Measurements from ENCODE around the gene PSMD8. TPM values are rescaled to one million over a fixed set of nuclear protein-coding genes. Genes with fewer than 3 reads are reported as not detected.

Gene PSMD8
- total and polyA plus RNA-seq, 2 experiments from 2014 or later = 231 to 292 TPM

- no peaks in the 10 kb centered on the region for H3K27me3 ChIP-seq (replicated peaks; ENCODE audit: insufficient read depth)
- no peaks in the 10 kb centered on the region for H3K9me2 ChIP-seq (ENCODE audit: insufficient read depth)
- no peaks in the 10 kb centered on the region for H3K36me3 ChIP-seq (ENCODE audit: low read depth)
- no peak for DNase-seq
- H3K9ac ChIP-seq = no peak overlapping the region
- no peaks in the 10 kb centered on the region for H3K9me3 ChIP-seq (ENCODE audit: low read depth)
- 83 to 93% methylated on average over 2 of the region's 2 CpGs for WGBS, 2 experiments (ENCODE audit: low coverage in 1 of 2, low lambda C conversion rate in 2 of 2, missing lambda C conversion rate in 2 of 2)
- H3K4me1 ChIP-seq (ENCODE audit: insufficient read depth) = no peaks in the 10 kb centered on the region
- H4K20me1 ChIP-seq (ENCODE audit: insufficient read depth) = no peaks in the 10 kb centered on the region
- H3K27ac ChIP-seq = no peak overlapping the region
- no peak overlapping the region for H2AFZ ChIP-seq
- H3K4me2 ChIP-seq (ENCODE audit: unreplicated experiment) = no peak overlapping the region
- in situ Hi-C loops (cut with MboI) = no loop called here
- H3K4me3 ChIP-seq = no peak overlapping the region
- no peaks in the 10 kb centered on the region for H3K79me2 ChIP-seq (ENCODE audit: insufficient read depth)
- no peaks in the 10 kb centered on the region for H3F3A ChIP-seq (ENCODE audit: insufficient read depth)
- TF ChIP-seq EZH2 (IDR thresholded peaks at IDR 0.05; ENCODE audit: insufficient read depth, poor library complexity, severe bottlenecking) = no peak
- TF ChIP-seq EZH2phosphoT487 (IDR thresholded peaks at IDR 0.05; ENCODE audit: insufficient read depth, low read depth) = no peak
These were observed 33.4 kb upstream of the PSMD8 start for GRCh38 chr19:38340927-38341326.

- H3K9me2 ChIP-seq (ENCODE audit: insufficient read depth) = no peaks in the 10 kb centered on the region
- H3F3A ChIP-seq (ENCODE audit: insufficient read depth) = no peaks in the 10 kb centered on the region
- H3K36me3 ChIP-seq (ENCODE audit: low read depth) = no peaks in the 10 kb centered on the region
- H3K4me3 ChIP-seq = no peak overlapping the region
- TF ChIP-seq EZH2 (IDR thresholded peaks at IDR 0.05; ENCODE audit: insufficient read depth, poor library complexity, severe bottlenecking) (no peak), EZH2phosphoT487 (IDR thresholded peaks at IDR 0.05; ENCODE audit: insufficient read depth, low read depth) (no peak)
- DNase-seq = no peak
- no peak overlapping the region for H3K4me2 ChIP-seq (ENCODE audit: unreplicated experiment)
- H2AFZ ChIP-seq = no peak overlapping the region
- H3K4me1 ChIP-seq (ENCODE audit: insufficient read depth) = no peaks in the 10 kb centered on the region
- H3K27me3 ChIP-seq (replicated peaks; ENCODE audit: insufficient read depth) = no peaks in the 10 kb centered on the region
- no peaks in the 10 kb centered on the region for H3K9me3 ChIP-seq (ENCODE audit: low read depth)
- in situ Hi-C loops (cut with MboI) = no loop called here
- H3K9ac ChIP-seq = no peak overlapping the region
- no peaks in the 10 kb centered on the region for H3K79me2 ChIP-seq (ENCODE audit: insufficient read depth)
- no peak overlapping the region for H3K27ac ChIP-seq
- 70 to 85% methylated on average over 4 of the region's 4 CpGs for WGBS, 2 experiments (ENCODE audit: low coverage in 1 of 2, low lambda C conversion rate in 2 of 2, missing lambda C conversion rate in 2 of 2)
- H4K20me1 ChIP-seq (ENCODE audit: insufficient read depth) = no peaks in the 10 kb centered on the region
These were observed 27.5 kb upstream of the PSMD8 start for GRCh38 chr19:38346837-38347236.

- H3K79me2 ChIP-seq (ENCODE audit: insufficient read depth) = no peaks in the 10 kb centered on the region
- no peaks in the 10 kb centered on the region for H3F3A ChIP-seq (ENCODE audit: insufficient read depth)
- no peaks in the 10 kb centered on the region; the same call in 1 of the 2 replicates for H3K27me3 ChIP-seq (replicated peaks; ENCODE audit: insufficient read depth)
- no peak for DNase-seq
- no peak overlapping the region for H3K9ac ChIP-seq
- in situ Hi-C loops (cut with MboI) = no loop called here
- no peak overlapping the region for H3K27ac ChIP-seq
- H3K9me3 ChIP-seq (ENCODE audit: low read depth) = no peaks in the 10 kb centered on the region
- H3K36me3 ChIP-seq (ENCODE audit: low read depth) = no peaks in the 10 kb centered on the region
- no peaks in the 10 kb centered on the region for H3K4me1 ChIP-seq (ENCODE audit: insufficient read depth)
- H3K9me2 ChIP-seq (ENCODE audit: insufficient read depth) = no peaks in the 10 kb centered on the region
- 76 to 90% methylated on average over 3 of the region's 3 CpGs for WGBS, 2 experiments (ENCODE audit: low coverage in 1 of 2, low lambda C conversion rate in 2 of 2, missing lambda C conversion rate in 2 of 2)
- no peak overlapping the region for H3K4me2 ChIP-seq (ENCODE audit: unreplicated experiment)
- TF ChIP-seq EZH2 (IDR thresholded peaks at IDR 0.05; ENCODE audit: insufficient read depth, poor library complexity, severe bottlenecking) (no peak), EZH2phosphoT487 (IDR thresholded peaks at IDR 0.05; ENCODE audit: insufficient read depth, low read depth) (no peak)
- no peak overlapping the region for H2AFZ ChIP-seq
- no peaks in the 10 kb centered on the region for H4K20me1 ChIP-seq (ENCODE audit: insufficient read depth)
- H3K4me3 ChIP-seq = no peak overlapping the region
These were observed 23.5 kb upstream of the PSMD8 start for GRCh38 chr19:38350883-38351282.

GRCh38 chr19:38351865-38352395 lies 22.4 kb upstream of the PSMD8 start:
- Histone ChIP-seq H3K4me2 (ENCODE audit: unreplicated experiment) (no peak overlapping the region), H3K79me2 (ENCODE audit: insufficient read depth) (no peaks in the 10 kb centered on the region), H3F3A (ENCODE audit: insufficient read depth) (no peaks in the 10 kb centered on the region), H3K27ac (no peak overlapping the region), H3K4me1 (ENCODE audit: insufficient read depth) (no peaks in the 10 kb centered on the region), H3K9me2 (ENCODE audit: insufficient read depth) (no peaks in the 10 kb centered on the region), H3K9ac (no peak overlapping the region), H3K4me3 (no peak overlapping the region), H2AFZ (no peak overlapping the region), H3K27me3 (replicated peaks; ENCODE audit: insufficient read depth) (no peaks in the 10 kb centered on the region; the same call in 1 of the 2 replicates), H3K9me3 (ENCODE audit: low read depth) (no peaks in the 10 kb centered on the region), H4K20me1 (ENCODE audit: insufficient read depth) (no peaks in the 10 kb centered on the region), H3K36me3 (ENCODE audit: low read depth) (no peaks in the 10 kb centered on the region)
- in situ Hi-C loops (cut with MboI) = no loop called here
- no peak for TF ChIP-seq EZH2phosphoT487 (IDR thresholded peaks at IDR 0.05; ENCODE audit: insufficient read depth, low read depth)
- no peak for TF ChIP-seq EZH2 (IDR thresholded peaks at IDR 0.05; ENCODE audit: insufficient read depth, poor library complexity, severe bottlenecking)
- WGBS, 2 experiments (ENCODE audit: low coverage in 1 of 2, low lambda C conversion rate in 2 of 2, missing lambda C conversion rate in 2 of 2) = 44 to 51% methylated on average over 9 of the region's 9 CpGs
- no peak for DNase-seq

GRCh38 chr19:38352611-38353010 lies 21.8 kb upstream of the PSMD8 start:
- Histone ChIP-seq H3K9ac (no peak overlapping the region), H2AFZ (no peak overlapping the region), H3K27me3 (replicated peaks; ENCODE audit: insufficient read depth) (no peaks in the 10 kb centered on the region; the same call in 1 of the 2 replicates), H3K4me2 (ENCODE audit: unreplicated experiment) (no peak overlapping the region), H3K4me1 (ENCODE audit: insufficient read depth) (no peaks in the 10 kb centered on the region), H3K9me2 (ENCODE audit: insufficient read depth) (no peaks in the 10 kb centered on the region), H3K4me3 (no peak overlapping the region), H3K27ac (no peak overlapping the region), H3K9me3 (ENCODE audit: low read depth) (no peaks in the 10 kb centered on the region), H3K79me2 (ENCODE audit: insufficient read depth) (no peaks in the 10 kb centered on the region), H3K36me3 (ENCODE audit: low read depth) (no peaks in the 10 kb centered on the region), H4K20me1 (ENCODE audit: insufficient read depth) (no peaks in the 10 kb centered on the region), H3F3A (ENCODE audit: insufficient read depth) (no peaks in the 10 kb centered on the region)
- in situ Hi-C loops (cut with MboI) = no loop called here
- TF ChIP-seq EZH2phosphoT487 (IDR thresholded peaks at IDR 0.05; ENCODE audit: insufficient read depth, low read depth) (no peak), EZH2 (IDR thresholded peaks at IDR 0.05; ENCODE audit: insufficient read depth, poor library complexity, severe bottlenecking) (no peak)
- DNase-seq = no peak
- 42 to 44% methylated on average over 8 of the region's 8 CpGs for WGBS, 2 experiments (ENCODE audit: low coverage in 1 of 2, low lambda C conversion rate in 2 of 2, missing lambda C conversion rate in 2 of 2)
